Keratinocyte (primary cell): ENCODE measurements around the gene ACACB. TPM values are rescaled to one million over a fixed set of nuclear protein-coding genes. Genes with fewer than 3 reads are reported as not detected.

Source experiments
- DNase-seq: peaks from one replicate; pipeline ENCODE4 v3.0.0-alpha.2; 2011; ENCODE audit warnings: low read depth, missing footprints, low spot score
- FAIRE-seq: peaks from 2 replicates; lab custom pipeline; 2011; peaks lifted over from hg19 to GRCh38; lab: Jason Lieb, UNC
- H2AFZ ChIP-seq: 2 replicates; pipeline ENCODE4 v1.6.0; 2012; ENCODE audit warnings: low read length, control low read depth, inconsistent platforms; ENCODE audit not compliant: control insufficient read depth
- H3K27ac ChIP-seq: 2 replicates; pipeline ENCODE4 v1.5.1; 2011; ENCODE audit warnings: low read length; ENCODE audit not compliant: control insufficient read depth, insufficient read depth
- H3K27me3 ChIP-seq: 3 replicates; pipeline ENCODE4 v1.6.0; 2011; ENCODE audit warnings: low read length; ENCODE audit not compliant: control insufficient read depth, insufficient read depth; ENCODE audit errors: extremely low read depth
- H3K36me3 ChIP-seq, 2 experiments: 2 replicates in 1 of 2; 3 replicates in 1 of 2; pipeline ENCODE4 v1.5.1; 2011; ENCODE audit warnings: low read length in 2 of 2, mild to moderate bottlenecking in 1 of 2; ENCODE audit not compliant: control insufficient read depth in 2 of 2, insufficient read depth in 2 of 2; ENCODE audit errors: extremely low read depth in 1 of 2
- H3K4me1 ChIP-seq: 3 replicates; pipeline ENCODE4 v1.5.1; 2011; ENCODE audit warnings: low read length; ENCODE audit not compliant: control insufficient read depth, insufficient read depth; ENCODE audit errors: extremely low read depth
- H3K4me2 ChIP-seq: 3 replicates; pipeline ENCODE4 v1.6.0; 2011; ENCODE audit warnings: low read depth, low read length; ENCODE audit not compliant: control insufficient read depth, insufficient read depth; ENCODE audit errors: extremely low read depth
- H3K4me3 ChIP-seq, 3 experiments: fragments of 200-600 bp in 1 of 3; sonication (generic) in 1 of 3; 2 replicates in 2 of 3; 3 replicates in 1 of 3; pipeline ENCODE4 v1.5.1; 2011 to 2016; ENCODE audit warnings: low read length in 3 of 3, mild to moderate bottlenecking in 3 of 3, control low read depth in 2 of 3, inconsistent platforms in 1 of 3, low read depth in 1 of 3, mixed read lengths in 1 of 3, mixed run types in 1 of 3, moderate library complexity in 1 of 3; ENCODE audit not compliant: control insufficient read depth in 2 of 3, insufficient read depth in 2 of 3; ENCODE audit errors: extremely low read depth in 1 of 3
- H3K79me2 ChIP-seq: 2 replicates; pipeline ENCODE4 v1.6.0; 2012; ENCODE audit warnings: low read length; ENCODE audit not compliant: control insufficient read depth, insufficient read depth
- H3K9ac ChIP-seq: 3 replicates; pipeline ENCODE4 v1.6.0; 2011; ENCODE audit warnings: low read length; ENCODE audit not compliant: control insufficient read depth, insufficient read depth; ENCODE audit errors: extremely low read depth
- H3K9me1 ChIP-seq: 3 replicates; pipeline ENCODE4 v1.6.0; 2011; ENCODE audit warnings: low read length; ENCODE audit not compliant: control insufficient read depth, insufficient read depth; ENCODE audit errors: extremely low read depth
- H3K9me3 ChIP-seq: 2 replicates; pipeline ENCODE4 v1.5.1; 2012; ENCODE audit warnings: low read depth, low read length; ENCODE audit not compliant: control insufficient read depth
- H4K20me1 ChIP-seq: 3 replicates; pipeline ENCODE4 v1.6.0; 2011; ENCODE audit warnings: low read length; ENCODE audit not compliant: control insufficient read depth, insufficient read depth; ENCODE audit errors: extremely low read depth
- CTCF ChIP-seq, 3 experiments: IDR thresholded peaks in 1 of 3; conservative IDR thresholded peaks in 1 of 3; optimal IDR thresholded peaks in 1 of 3; 2 replicates in 2 of 3; 3 replicates in 1 of 3; pipeline versions ENCODE3 to v1.5.1; 2011; ENCODE audit warnings: low read length in 3 of 3, mild to moderate bottlenecking in 3 of 3, moderate library complexity in 2 of 3, control low read depth in 1 of 3, inconsistent platforms in 1 of 3; ENCODE audit not compliant: insufficient read depth in 2 of 3; ENCODE audit errors: extremely low read depth in 1 of 3
- EZH2 ChIP-seq: IDR thresholded peaks from one replicate; pipeline ENCODE4 v1.6.1; 2012; ENCODE audit warnings: inconsistent platforms, mild to moderate bottlenecking, low read length, moderate library complexity
- dilution Hi-C: fragments of 300-500 bp; cut with MboI; formaldehyde crosslinking; loops from one replicate; pipeline ENCODE4 v1.7.0; 2020; ENCODE audit warnings: low sequenced_read_pairs; ENCODE audit not compliant: extremely low pct_ligation_motif_present
- polyA plus RNA-seq, 5 experiments: library from polyadenylated mRNA; depleted of rRNA in 3 of 5; stranded (reverse) in 3 of 5; stranded (forward) in 1 of 5; unstranded in 1 of 5; fragments of >200 nt; gene quantifications; 1 replicate in 1 of 5; 2 replicates in 3 of 5; 3 replicates in 1 of 5; pipeline versions ENCODE4 v1.2.1 to v1.2.3, GENCODE V29; 2011 to 2012; ENCODE audit warnings: missing spikeins in 2 of 5, low read depth in 1 of 5, low replicate concordance in 1 of 5

The ACACB gene
- polyA plus RNA-seq, 1 donor (not counting 4 experiments of a cell fraction or from before 2014, with no cell fraction given) = 1.3 TPM

- Histone ChIP-seq H3K79me2 (no peaks in the 10 kb centered on the region), H3K4me2 (no peak overlapping the region), H3K9me1 (no peaks in the 10 kb centered on the region), H3K27me3 (peaks cover 5% of the 10 kb centered on the region), H3K4me3 (no peak overlapping the region), H3K27ac (no peak overlapping the region), H3K9me3 (no peaks in the 10 kb centered on the region), H2AFZ (no peak overlapping the region), H3K9ac (no peak overlapping the region), H4K20me1 (no peaks in the 10 kb centered on the region), H3K4me1 (peaks cover 6% of the 10 kb centered on the region), H3K36me3 (no peaks in the 10 kb centered on the region)
- TF ChIP-seq CTCF (optimal IDR thresholded peaks at IDR 0.05 in 1 of 3, IDR thresholded peaks at IDR 0.05 in 1 of 3, conservative IDR thresholded peaks at IDR 0.05 in 1 of 3; ENCODE audit: extremely low read depth in 1 of 3, insufficient read depth in 2 of 3, low read length in 3 of 3) (no peak), EZH2 (no peak)
- DNase-seq (no peak), FAIRE-seq (no peak)
- dilution Hi-C loops = no loop called here
Observed at GRCh38 chr12:109150124-109150640, 33.8 kb downstream of the ACACB start.

DNA sequence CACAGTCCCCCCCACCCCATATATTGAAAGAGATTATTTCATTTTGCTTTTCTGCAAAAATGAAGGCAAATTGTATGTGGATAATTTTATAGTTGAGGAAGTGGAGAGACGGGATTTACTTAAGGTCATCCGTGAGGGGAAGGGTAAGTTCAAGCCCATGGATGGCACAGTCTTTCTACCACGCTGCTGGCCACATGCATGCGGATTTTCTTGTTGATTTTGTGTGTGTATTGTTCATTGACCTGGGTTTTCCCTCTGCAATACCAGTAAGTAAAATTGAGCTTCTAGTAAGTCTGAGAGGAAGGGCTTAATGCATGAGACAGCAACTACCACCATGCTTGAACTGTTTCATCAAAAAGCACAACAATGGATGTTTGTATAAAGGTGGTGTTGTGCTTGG, 35.1 kb downstream of the ACACB start:
- no peak overlapping the region for H3K4me3 ChIP-seq
- H3K79me2 ChIP-seq = no peaks in the 10 kb centered on the region
- no peak overlapping the region for H2AFZ ChIP-seq
- H3K4me2 ChIP-seq = no peak overlapping the region
- no peak for TF ChIP-seq EZH2
- no peak for TF ChIP-seq CTCF (optimal IDR thresholded peaks at IDR 0.05 in 1 of 3, IDR thresholded peaks at IDR 0.05 in 1 of 3, conservative IDR thresholded peaks at IDR 0.05 in 1 of 3; ENCODE audit: extremely low read depth in 1 of 3, insufficient read depth in 2 of 3, low read length in 3 of 3)
- no peaks in the 10 kb centered on the region for H4K20me1 ChIP-seq
- FAIRE-seq (no peak), DNase-seq (no peak)
- H3K27ac ChIP-seq = no peak overlapping the region
- H3K9ac ChIP-seq = no peak overlapping the region
- peaks cover 8% of the 10 kb centered on the region for H3K4me1 ChIP-seq
- H3K9me3 ChIP-seq = no peaks in the 10 kb centered on the region
- H3K9me1 ChIP-seq = no peaks in the 10 kb centered on the region
- dilution Hi-C loops = no loop called here
- peaks cover 5% of the 10 kb centered on the region for H3K27me3 ChIP-seq
- no peaks in the 10 kb centered on the region for H3K36me3 ChIP-seq
